LHCN-M2 (cell line): Measurements from ENCODE around the gene DRAM2. TPM values are rescaled to one million over a fixed set of nuclear protein-coding genes. Genes with fewer than 3 reads are reported as not detected.
"Not testable (repeated sequence)": the region's sequence is repeated elsewhere in the genome, so short reads cannot be mapped to it uniquely, and the experiment has no call there.

Experiments
- DNase-seq: peaks from one replicate; pipeline ENCODE4 v3.0.0-alpha.2; 2012; ENCODE audit warnings: low read depth
- total RNA-seq: library from RNA; depleted of rRNA; stranded (reverse); fragments of >200 nt; gene quantifications from 2 replicates; pipeline ENCODE4 v1.2.3, GENCODE V29; 2014; rRNA removed

Gene DRAM2
- total RNA-seq, 1 experiment from 2014 or later: 49.5 TPM

DNA sequence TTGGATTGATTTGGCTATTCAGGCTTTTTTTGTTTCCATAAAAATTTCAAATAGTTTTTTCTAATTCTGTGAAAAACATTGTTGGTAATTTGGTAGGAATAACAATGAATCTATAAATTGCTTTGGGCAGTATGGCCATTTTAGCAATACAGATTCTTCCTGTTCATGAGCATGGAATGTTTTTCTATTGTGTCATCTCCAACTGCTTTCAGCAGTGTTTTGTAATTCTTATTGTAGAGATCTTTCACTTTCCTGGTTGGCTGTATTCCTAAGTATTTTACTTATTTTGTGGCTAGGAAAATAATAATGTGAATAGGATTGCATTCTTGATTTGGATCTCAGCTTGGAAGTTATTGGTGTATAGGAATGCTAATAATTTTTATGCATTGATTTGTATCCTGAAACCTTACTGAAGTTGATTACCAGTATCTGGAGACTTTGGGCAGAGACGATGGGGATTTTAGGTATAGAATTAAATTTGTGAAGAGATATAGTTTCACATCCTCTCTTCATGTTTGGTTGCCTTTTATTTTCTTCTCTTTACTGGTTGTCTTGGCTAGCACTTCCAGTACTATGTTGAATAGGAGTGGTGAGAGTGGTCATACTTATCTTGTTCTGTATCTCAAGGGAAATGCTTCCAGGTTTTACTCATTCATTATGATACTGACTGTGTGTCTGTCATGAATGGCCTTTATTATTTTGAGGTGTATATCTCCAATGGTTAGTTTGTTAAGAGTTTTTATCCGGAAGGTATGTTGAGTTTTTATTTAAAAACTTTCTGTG is 57.3 kb downstream of the DRAM2 start:
- DNase-seq: peak; percentile 26

DNA sequence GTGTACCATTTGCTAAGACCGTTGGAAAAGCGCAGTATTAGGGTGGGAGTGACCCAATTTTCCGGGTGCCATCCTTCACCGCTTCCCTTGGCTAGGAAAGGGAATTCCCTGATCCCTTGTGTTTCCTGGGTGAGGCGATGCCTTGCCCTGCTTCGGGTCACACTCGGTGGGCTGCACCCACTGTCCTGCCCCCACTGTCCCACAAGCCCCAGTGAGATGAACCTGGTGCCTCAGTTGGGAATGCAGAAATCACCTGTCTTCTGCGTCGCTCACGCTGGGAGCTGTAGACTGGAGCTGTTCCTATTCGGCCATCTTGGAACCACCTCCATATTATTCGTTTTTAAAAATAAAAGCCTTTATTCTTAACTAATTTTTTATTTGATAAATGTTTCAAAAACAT is 60.6 kb downstream of the DRAM2 start:
- not testable (repeated sequence) for DNase-seq

DNA sequence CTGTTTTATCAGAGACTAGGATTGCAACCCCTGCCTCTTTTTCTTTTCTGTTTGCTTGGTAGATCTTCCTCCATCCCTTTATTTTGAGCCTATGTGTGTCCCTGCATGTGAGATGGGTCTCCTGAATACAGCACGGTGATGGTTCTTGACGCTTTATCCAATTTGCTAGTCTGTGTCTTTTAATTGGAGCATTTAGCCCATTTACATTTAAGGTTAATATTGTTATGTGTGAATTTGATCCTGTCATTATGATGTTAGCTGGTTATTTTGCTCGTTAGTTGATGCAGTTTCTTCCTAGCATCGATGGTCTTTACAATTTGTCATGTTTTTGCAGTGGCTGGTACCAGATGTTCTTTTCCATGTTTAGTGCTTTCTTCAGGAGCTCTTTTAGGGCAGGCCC is 62.6 kb downstream of the DRAM2 start:
- DNase-seq: not testable (repeated sequence)

Other genes starting within 250 kb of the DRAM2 start
- gene LRIF1, start 176.2 kb downstream of the DRAM2 start, total RNA-seq: 20.7 and 24.0 TPM in 2 replicates
- 28.8 and 31.2 TPM in 2 replicates for gene CEPT1, start 130 bp upstream of the DRAM2 start, total RNA-seq
- 0.71 and 1.4 TPM in 2 replicates for gene DENND2D, start 60.6 kb upstream of the DRAM2 start, total RNA-seq
- gene CHI3L2, start 87.6 kb upstream of the DRAM2 start, total RNA-seq: 0.83 and 2.2 TPM in 2 replicates
- gene CHIA, start 150.8 kb upstream of the DRAM2 start, total RNA-seq: not detected in 2 replicates